Frontal cortex (tissue), 4 donors: ENCODE measurements around the gene ACSM2A. TPM values are rescaled to one million over a fixed set of nuclear protein-coding genes. Genes with fewer than 3 reads are reported as not detected.
"Not testable (repeated sequence)": the region's sequence is repeated elsewhere in the genome, so short reads cannot be mapped to it uniquely, and the experiment has no call there.

Experiments used
- DNase-seq, 2 donors: peaks; one replicate each; pipeline ENCODE4 v3.0.0; 2012; ENCODE audit warnings: low spot score in 2 of 2
- FAIRE-seq: peaks from 2 replicates; lab custom pipeline; 2012; peaks lifted over from hg19 to GRCh38; lab: Jason Lieb, UNC
- total RNA-seq: library from RNA; depleted of rRNA; stranded (reverse); fragments of >200 nt; gene quantifications from one replicate; pipeline ENCODE4 v1.2.3, GENCODE V29; 2014
- donor health status: control.
- donor health status: control.
- donor health status: control.

Gene ACSM2A
- total RNA-seq, 1 donor from 2014 or later, result not detected

DNA sequence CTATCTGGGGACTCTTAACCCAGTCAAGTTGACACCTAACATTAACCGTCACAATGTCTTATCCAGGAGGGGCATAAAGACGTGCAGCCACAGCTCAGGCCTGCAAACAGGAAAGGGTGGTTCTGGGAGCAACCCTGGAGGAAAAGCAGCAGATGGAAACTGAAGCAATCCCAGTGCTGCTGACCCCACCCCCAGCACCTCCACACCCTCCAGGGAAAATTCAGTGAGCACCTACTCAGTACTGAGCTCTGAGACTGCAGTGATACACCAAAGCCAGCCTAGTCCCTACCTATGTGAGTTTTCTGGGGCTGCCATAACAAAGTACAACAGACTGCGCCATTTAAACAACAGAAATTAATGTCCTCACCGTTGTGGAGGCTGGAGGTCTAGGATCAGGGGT is 9.5 kb upstream of the ACSM2A start:
- not testable (repeated sequence) for DNase-seq, FAIRE-seq

DNA sequence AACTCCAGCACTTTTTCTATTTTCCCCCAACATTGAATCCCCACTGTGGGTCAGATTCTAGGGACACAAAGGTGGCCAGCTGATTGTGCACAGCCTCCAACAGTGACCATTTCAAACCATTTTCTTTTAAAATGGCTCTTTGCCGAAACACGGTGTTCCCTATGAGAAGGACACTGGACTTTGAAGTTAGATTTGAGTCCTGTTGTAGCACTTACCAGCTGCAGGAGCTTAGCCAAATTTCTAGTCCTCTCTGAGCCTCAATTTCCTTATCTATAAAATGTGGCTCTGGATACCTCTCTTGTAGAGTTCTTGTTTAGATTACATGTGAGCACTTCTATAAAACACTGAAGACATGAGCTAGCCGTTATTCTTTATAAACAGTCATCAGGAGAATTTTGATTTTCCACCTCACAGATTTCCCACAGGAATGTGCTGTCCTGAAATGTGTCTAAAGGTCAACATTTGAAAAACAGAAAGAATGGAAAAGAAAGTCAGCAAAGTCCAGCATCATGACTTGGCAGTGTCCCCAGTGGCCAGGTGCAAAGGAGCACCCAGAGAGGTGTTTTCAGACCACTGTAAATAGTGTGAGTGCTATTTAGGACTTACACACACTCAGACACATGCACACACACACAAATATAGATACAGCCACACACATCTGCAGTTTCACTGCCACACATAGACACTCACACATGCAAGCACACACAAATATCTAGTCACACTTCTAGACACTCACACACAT is 4.5 kb upstream of the ACSM2A start:
- DNase-seq, FAIRE-seq: not testable (repeated sequence)

DNA sequence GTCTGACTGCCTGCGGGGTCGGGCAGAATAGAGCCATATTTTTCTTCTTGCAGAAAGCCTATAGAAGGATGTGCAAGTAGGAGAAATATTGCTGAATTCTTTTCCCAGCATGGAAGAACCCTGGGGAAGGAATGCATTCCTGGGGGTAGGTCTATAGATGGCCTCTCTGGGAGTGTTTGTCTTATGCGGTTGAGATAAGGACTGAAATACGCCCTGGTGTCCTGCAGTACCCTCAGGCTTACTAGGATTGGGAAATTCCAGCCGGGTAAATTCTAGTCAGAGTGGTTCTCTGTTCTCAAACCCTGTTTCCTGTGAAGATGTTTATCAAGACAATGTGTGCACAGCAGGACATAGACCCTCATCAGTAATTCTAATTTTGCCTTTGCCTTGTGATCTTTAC is 2.3 kb downstream of the ACSM2A start:
- DNase-seq, FAIRE-seq: not testable (repeated sequence)

DNA sequence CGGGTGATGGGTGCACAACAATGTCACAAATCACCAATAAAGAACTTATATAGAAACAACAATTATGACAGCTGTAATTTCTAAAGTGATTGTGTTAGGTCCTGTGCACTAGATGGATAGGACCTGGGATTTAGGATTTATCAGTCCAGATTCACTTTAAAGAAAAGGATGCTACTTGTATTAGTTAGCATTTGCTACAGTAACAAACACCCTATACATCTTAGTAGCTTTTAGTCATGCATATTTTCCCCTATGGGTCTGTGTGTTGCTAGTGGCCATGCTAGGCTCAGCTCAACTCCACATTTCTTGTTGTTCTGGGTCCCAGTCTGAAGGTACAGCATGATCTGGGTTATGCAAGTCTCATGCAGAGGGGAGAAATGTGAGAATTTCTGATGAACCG is 7.9 kb downstream of the ACSM2A start:
- DNase-seq, FAIRE-seq: not testable (repeated sequence)

DNA sequence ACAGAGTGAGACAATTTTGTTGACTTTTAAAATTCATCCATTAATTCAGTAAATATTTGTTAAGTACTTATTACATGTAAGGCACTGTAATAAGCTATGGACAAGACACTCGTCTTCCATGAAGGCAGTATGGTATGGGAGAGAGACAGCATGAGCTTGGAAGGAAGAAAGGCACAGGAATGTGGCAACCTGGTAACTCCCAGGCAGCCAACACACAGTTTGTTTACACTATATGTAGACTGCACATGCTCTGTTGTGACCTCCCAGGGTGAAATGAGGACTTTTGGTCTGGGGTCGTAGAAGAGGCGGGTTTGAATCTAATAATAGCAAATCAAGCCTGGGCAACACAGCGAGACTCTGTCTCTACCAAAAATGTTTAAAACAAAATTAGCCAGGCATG is 9.0 kb downstream of the ACSM2A start:
- not testable (repeated sequence) for DNase-seq, FAIRE-seq

DNA sequence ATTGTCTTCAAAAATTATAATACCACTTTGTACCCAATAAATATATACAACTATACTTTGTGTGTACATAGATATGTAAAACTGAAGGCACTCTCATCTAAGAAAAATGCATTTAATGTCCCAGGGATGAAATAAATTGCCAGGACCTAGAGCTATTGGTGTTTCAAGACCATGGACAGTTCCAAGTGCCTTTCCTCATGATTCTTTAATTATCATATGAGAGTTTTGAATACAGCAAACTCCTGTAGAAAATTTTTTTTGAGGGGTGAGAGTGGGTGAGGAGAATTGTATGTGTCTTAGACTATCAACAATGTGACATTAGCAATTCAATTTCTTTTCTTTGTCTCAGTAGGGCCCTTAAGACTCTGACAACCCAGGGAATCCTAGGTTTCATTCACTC is 17.6 kb downstream of the ACSM2A start:
- DNase-seq, FAIRE-seq: not testable (repeated sequence)

DNA sequence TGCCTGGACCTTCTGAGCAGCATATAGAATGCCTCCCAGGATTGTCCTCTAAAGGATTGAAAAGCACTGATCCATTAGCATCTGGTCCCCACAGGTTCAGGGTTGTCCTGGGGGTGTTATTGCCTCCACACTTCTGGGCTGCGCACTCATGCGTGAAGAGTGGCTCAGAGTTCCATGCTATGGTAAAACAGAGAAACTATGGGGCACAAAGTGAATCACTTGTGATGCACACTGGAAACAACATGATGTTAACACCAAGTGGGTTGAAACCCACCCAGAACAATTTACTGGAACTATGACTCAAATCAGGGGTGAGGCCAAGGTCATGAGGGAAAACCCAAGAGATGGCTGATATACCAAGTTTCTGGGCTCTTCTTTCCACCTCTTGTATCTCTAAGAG is 18.6 kb downstream of the ACSM2A start:
- FAIRE-seq, result not testable (repeated sequence)

DNA sequence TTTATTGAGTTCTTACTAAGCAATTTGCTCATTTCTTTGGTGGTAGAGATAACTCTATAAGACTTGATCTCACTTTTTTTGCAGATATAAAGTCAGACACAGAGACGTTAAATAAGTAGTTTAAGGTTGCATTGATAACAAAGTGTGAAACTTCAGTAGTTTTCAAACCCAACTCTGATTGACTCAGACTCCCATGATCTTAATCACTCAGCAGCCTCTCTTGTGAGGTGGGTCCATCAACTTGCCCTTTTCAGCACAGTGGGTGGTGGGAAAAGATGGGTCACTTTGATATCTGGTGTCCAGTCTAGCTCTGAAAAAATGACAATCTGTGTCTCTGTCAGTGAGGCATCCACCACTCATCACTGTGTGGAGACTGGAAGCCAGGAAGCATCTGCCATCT is 19.4 kb downstream of the ACSM2A start:
- DNase-seq, FAIRE-seq: not testable (repeated sequence)

More for the DNA sequence above, 18.6 kb downstream of the ACSM2A start:
- DNase-seq, result not testable (repeated sequence)

DNA sequence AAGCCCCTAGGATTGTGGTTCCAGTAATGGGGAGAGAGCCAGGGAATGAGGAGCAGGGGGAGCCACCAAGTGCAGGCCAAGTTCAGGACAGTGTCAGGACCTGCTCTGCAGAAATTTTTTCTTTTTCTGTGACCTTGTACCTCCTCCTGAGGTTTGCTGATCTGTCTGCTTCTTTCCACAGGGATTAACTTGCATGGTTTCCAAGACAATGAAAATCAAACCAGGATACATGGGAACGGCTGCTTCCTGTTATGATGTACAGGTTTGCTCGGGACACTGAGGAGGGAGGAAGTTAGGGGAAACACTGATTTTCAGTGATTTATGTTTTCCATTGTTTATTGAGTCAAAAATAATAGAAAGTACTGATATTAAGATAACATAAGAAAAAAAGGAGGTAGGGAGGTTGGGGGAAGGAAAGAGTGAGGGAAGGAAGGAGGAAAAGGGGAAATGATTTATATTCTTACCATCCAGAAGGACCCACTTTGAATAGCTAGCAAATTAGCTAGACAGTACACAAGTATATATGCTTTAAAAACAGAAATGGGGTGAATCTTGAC is 25.9 kb downstream of the ACSM2A start:
- DNase-seq, FAIRE-seq: not testable (repeated sequence)

DNA sequence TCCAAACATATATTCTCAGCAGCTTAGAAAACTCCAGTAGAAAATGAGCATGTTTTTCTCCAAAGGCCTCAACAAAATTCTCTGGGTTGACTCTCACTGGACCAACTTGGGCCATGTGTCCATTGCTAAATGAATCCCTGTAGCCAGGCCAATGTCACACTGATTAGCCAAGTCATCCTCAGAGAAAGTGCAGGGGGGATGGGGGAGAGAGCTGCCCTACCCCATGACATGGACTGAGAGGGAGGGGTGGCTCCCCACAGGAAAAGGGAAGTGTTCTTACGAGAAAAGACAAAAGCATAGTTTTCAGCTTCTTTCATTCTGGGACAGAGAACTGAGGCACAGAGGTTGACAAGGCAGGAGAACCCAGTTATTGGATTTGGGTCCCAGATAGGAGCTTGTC is 32.7 kb downstream of the ACSM2A start:
- DNase-seq, result not testable (repeated sequence)

DNA sequence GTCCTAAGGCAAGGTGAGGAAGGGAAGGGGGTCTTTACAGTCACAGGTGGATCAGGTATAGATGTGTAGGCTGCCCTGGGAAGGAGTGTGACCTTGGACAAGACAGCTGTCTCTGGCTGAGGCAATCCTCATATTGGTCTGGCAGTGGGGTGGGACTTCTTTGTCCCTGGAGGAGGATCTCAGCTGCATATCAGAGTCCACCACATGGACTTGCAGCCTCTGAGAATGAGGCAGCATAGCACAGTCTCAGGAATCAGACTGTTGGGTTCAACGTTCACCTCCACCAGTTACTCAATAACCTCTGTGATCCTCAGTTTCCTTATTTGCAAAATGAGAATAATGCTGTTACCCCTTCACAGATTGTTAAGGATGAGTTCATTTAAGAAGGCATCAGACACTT is 33.4 kb downstream of the ACSM2A start:
- DNase-seq (no peak), FAIRE-seq (no peak)

More for the DNA sequence above, 32.7 kb downstream of the ACSM2A start:
- FAIRE-seq, result not testable (repeated sequence)

DNA sequence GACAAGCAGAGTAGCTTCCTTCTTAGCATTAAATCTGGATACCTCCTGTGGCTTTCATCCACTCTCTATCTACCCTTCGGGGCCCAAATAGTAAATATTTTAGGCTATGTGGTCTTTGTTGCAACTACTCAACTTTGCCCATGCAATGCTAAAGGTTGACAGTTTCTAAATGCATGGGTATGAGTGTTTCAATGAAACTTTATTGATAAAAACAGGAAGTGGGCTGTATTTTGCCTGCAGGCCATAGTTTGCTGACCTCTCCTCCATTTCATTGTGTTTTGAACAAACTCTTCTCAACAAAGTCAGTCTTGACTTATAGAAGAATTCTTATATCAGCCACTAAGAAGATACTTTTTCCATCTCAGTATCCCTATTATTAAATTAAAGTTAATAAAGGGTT is 34.1 kb downstream of the ACSM2A start:
- no peak for FAIRE-seq

DNA sequence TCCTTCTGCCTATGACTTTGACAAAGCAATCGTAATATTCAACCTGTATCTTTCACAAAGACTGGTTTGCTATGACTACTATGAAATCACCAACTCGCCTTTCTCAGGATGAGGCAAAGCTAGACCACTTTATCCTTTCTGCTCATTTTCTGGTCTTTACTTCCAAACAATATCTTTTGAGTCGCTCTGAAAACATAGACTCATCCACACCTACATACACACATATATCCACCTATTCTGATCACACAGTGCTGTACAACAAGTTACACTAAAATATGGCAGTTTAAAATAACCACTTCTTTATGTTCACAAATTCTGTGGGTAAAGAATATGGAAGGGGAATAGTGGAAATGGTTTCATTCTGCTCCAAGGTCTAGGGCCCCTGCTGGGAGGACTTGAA is 39.7 kb downstream of the ACSM2A start:
- not testable (repeated sequence) for DNase-seq, FAIRE-seq

More for the DNA sequence above, 34.1 kb downstream of the ACSM2A start:
- no peak for DNase-seq

DNA sequence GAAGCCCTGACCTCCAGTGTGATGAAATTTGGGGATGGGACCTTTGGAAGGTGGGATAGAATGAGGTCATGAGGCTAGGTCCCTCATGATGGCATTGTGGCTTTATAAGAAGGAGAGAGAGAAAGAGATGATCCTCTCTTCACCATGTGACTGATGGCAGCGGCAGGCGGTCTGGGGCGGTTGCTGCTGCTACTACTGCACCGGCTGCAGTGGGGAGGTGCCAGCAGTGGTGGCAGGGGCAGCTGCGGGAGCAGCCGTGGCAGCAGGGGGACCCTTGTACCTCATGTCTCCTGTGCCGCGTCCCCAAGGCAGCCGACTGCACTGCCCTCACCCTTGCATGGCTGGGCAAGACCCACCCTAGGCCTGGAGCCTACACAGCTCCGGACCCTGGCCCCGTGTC is 40.1 kb downstream of the ACSM2A start:
- FAIRE-seq, DNase-seq: not testable (repeated sequence)

DNA sequence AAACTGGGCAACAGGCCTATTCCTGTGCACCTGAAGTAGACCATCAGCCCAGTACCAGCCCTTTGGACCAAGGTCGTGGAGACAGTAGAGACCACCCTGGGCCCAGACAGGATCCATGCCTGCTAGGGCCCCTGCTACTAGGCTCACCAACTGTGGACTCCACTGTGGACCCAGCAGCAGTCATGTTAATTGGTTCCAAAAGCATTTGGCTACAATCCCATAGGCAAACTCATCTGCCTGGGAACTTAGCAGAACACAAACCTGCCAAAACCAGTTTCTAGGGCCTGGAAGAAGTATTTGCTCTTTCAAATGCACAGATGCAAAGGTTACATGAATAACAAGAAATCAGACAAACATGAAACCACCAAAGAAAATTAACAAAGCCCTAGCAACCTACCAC is 53.1 kb downstream of the ACSM2A start:
- DNase-seq (no peak), FAIRE-seq (no peak)

DNA sequence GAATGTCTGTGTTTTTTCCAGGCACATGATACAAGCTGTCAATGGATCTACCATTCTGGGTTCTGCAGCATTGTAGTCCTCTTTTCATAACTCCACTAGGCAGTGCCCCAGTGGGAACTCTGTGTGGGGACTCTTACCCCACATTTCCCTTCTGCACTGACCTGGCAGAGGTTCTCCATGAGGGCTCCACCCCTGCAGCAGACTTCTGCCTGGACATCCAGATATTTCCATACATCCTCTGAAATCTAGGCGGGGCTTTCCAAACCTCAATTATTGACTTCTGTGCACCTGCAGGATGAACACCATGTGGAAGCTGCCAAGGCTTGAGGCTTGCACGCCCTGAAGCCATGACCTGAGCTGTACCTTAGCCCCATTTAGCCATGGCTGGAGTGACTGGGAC is 56.0 kb downstream of the ACSM2A start:
- DNase-seq (no peak), FAIRE-seq (no peak)

DNA sequence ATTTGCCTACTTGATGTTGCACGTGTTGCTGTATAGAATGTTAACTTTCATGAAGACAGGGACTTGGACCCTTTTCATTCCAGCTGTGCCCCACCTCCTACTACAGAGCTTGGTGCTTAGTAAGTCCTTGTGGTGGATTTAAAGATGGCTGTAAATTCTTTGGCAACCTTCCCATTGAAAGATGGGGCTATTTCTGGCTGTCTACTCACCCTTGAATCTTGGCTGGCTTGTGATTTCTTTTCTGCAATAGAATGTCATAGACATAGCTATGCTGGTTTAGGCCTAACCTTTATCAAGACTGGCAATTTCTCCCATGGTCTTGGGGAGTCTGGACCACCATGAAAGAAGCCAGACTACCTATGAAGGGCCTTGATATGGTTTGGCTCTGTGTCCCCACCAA is 59.0 kb downstream of the ACSM2A start:
- no peak for FAIRE-seq
- no peak for DNase-seq

DNA sequence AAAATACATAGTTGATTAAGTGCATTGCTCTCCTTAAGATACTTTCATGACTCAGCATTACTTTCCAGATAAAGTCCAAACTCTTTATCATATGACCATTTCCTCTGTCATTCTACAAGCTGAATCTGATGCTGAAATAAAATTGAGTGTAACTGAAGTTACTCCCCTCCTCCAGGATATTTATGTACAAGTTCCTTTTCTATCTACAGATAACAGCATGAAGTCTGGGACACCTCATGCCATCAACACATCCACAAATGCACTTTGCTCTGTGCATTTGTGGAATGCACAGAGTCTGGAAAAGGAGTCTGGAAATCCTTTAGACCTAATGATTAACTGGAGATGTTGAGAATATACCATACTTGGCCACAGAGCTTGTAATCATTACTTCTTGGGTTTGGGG is 64.4 kb downstream of the ACSM2A start:
- DNase-seq, result no peak
- FAIRE-seq, result no peak

DNA sequence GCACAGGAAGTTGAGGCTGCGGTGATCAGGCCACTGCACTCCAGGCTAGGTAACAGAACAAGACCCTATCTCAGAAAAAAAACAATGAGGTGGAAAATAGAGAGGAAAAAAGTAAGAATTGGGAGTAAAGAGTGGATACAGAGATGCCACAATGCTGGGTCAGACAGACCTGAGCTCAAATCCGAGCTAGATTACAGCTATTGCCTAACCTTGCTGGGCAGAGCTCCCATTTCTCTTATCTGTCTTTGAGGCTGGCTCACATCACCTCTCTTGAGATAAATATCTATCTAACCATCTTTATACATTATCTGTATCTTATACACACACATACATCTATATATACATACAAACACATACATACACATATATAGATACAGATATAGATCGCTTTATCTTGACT is 65.8 kb downstream of the ACSM2A start:
- FAIRE-seq (no peak), DNase-seq (no peak)

DNA sequence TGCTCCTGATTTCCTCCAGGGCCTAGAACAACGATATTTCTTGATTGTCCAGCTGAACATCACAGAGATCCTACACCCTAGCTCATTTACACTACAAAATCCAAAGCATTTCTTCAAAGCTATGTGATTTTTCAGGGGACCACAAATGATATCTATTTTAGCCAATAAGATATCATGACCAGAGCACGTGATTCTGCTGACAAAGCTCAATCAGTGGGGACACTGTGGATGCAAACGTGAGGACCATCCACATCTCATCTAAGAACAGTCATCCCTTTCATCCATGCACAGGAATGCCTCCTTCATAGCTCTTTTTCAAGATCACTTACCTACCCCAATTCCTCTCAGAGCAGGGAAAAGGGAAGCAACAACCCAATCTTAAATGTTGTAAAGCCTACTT is 67.9 kb downstream of the ACSM2A start:
- FAIRE-seq, result no peak
- DNase-seq, result no peak

DNA sequence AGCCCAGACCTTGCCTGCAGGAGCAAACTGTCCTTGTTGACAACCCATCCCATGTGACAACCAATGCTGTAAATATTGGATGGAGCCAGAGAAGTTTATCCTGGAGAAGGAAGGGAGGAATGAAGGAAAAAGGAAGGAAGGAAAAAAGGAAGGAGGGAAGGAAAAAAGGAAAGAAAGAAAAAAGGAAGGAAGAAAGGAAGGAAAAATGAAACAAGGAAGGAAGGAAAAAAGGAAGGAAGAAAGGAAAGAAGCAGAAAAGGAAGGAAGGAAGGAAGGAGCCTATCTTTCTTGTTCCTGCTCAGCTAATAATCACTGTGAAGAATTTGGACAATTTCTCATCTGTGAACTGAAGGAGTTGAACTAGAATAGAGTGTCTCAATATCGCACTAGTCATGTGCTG is 68.8 kb downstream of the ACSM2A start:
- no peak for DNase-seq
- no peak for FAIRE-seq
